SK-MEL-5 (cell line): Measurements from ENCODE around the gene ITPR2. TPM values are rescaled to one million over a fixed set of nuclear protein-coding genes. Genes with fewer than 3 reads are reported as not detected.
"Not testable (repeated sequence)": the region's sequence is repeated elsewhere in the genome, so short reads cannot be mapped to it uniquely, and the experiment has no call there.

Source experiments
- DNase-seq: peaks from one replicate; pipeline ENCODE4 v3.0.0-alpha.2; 2016; ENCODE audit warnings: low read depth, low spot score
- in situ Hi-C: cut with HindIII; loops from 2 replicates; pipeline ENCODE4 v1.10.0; 2016; ENCODE audit warnings: low sequenced_read_pairs, high pct_unique_total_duplicates, low pct_unique_long_range_greater_than_20kb
- total RNA-seq: library from RNA; depleted of rRNA; stranded (reverse); fragments of >200 nt; shearing (Covaris generic); gene quantifications from 2 replicates; pipeline ENCODE4 v1.2.3, GENCODE V29; 2014

The ITPR2 gene
- total RNA-seq, 1 experiment from 2014 or later = 21.3 TPM

DNA sequence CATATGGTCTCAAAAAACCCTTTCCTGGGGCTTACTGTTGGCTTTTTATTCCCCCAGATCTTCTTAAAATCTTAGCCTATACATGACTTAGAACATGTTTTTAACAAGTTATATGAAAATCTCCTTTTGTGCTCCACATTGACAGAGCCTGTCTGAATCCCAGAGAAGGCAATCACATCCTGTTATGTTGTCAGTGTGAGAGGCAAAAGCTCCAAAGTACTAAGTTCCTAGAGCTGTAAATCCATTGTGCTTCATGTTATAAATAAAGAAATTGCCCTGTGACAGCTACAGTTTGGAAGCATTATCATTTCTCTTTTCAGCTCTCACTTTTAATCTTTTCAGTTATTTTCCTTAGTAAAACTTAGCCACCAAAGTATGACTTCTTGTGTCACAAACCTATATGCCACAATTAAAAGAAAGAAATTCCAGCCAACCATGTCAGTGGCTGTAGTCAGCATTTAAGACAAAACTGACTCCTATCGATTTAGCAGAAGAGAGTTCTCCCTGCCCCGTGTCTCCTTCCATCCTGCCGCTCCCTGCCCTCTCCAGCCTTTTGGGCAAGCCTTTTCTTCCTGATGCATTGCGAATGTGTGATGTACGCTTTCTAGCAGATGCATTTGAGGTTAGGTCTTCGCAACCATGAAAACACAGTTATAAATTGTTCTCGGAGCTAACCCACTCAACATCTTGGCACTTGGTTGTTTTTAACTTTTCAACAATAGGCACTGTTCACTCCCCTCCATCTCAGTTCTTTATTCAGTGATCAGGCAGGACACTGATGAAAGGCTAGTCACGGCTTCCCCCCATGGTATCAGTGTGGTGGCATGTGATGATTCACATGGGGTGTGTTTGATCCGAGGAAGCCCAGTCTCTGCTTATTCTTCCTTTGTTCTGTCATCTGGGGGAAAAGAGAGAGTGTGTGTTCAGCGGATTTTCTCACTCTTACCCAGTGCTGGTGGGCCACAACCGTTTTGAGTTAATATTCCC lies 494.1 kb downstream of the ITPR2 start:
- DNase-seq = peak; percentile 97
- in situ Hi-C loops = no loop called here

DNA sequence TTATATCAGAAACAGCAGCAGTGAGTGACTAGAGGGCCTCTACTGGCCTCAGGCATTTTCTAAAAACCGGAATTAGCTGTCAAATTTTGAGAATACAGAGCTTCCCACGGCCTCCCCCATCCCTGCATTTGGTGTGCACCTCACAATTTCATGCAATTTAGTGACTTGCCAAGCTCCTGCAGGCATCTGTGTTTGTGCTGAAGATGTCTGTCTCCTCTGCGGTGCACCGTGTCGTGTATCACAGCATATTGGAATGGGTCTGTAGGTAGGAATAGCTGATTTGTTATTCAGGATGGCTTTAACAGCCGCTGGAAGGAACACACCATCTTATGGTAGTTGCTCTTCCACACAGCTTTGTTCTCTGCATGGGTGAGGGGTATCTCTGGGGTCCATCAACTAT lies 497.3 kb downstream of the ITPR2 start:
- DNase-seq = no peak
- in situ Hi-C loops = no loop called here

DNA sequence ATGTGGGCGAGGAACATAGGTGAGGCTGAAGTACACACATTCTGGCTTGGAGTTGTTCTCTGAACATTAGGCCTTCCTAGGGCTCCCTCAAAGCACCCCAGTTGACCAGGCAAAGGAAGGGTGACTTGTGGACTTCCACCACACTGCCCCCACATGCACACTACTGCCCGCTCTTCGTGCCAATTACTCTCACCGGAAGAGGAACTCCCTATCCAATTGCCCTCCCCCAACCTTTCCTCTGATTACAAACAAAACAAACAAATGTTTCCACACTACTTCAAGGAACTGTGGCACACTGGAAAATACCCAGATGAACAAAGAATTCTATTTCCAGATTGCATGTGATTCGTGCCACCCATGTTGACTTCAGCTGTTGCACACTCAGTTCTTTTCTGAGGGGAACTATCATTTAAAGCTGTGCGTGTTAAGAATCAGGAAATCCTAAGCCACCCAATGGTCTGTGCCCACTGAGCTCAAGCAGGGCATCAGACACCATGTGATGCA lies 498.3 kb downstream of the ITPR2 start:
- in situ Hi-C loops = no loop called here

DNA sequence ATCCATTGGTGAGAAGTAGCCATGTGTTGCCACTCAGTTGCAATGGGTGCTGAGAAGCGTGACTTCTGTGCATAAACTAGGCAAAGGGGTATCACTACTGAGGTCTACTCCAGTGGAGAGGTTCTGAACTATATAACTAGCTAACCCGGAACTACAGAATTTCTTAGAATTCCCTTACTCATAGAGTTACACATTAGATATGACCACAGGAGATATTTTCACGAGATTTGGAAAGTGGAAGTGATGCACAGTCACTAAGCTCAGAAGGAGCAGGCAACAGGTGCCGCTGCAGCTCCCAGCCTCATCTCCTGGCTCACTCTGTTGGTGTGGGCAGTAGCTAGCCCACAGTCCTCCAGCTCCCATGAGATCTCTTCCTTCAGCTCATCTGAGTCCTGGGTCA lies 501.0 kb downstream of the ITPR2 start:
- DNase-seq = no peak
- in situ Hi-C loops = no loop called here

More for the DNA sequence above, 498.3 kb downstream of the ITPR2 start:
- DNase-seq = no peak

DNA sequence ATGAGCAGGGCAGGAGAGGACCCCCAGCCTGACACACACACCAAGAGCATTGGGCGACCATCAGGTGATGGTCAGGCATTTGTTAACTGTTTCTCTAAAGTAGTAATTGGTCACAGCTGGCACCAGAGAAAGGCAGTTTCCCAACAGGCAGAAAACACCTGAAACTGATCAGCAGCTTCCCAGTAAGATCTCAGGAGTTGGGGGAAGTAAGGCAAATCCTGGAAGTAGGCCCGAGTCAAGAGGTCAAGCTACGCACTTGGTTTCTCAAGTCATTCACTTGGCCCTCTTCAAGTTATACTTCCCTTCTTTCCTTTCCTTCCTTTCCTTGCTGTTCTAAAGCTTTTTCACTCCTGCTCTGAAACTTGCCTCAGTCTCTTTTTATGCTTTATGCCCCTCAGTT lies 501.9 kb downstream of the ITPR2 start:
- in situ Hi-C loops = no loop called here
- DNase-seq = no peak

DNA sequence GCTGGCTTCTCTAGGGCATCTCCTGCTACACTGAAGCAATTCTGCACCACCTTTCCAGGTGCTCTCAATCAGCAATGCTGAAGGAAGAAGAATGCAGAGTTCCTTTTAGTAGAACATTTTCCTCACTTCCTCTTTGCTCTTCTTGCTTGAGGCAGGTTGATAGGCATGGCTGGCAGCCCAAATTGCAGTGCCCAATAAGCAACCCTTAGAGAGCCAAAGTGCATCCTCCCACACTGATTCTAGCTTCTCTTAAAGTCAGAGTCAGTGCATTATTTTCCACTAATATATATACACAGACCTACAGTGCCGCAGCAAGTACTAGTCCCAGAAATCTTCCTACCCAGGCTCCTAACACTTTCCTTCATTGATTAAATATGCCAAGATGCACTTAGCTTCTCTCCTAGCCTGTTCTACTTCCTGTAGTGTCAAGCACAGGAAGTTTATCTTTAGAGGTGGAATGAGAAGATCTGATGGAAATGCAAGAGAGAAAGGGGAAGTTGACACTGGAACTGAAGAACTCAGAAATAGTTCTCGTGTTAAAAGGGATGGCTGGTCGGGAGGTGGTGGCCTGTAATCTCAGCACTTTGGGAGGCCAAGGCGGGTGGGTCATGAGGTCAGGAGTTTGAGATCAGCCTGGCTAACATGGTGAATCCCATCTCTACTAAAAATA lies 504.9 kb downstream of the ITPR2 start:
- in situ Hi-C loops = no loop called here
- DNase-seq = no peak

DNA sequence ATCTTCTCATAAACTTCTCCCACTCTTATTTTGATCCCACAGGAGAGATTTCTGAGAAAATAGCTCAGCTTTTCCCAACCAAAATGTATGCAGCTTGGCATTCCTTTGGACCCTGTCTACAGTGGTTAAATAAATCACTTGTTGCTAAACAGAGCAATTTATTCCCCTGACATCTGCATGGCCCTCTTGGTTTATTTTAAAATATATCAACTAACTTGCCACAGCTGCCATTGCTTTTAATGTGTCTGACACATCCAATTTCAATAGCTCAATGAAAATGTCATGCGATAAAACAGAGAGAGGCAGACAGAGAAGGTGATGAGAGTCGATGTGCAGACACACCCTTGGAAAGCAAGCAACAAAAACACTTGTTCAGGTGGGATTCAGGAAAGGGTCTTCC lies 509.3 kb downstream of the ITPR2 start:
- in situ Hi-C loops = no loop called here
- DNase-seq = no peak

DNA sequence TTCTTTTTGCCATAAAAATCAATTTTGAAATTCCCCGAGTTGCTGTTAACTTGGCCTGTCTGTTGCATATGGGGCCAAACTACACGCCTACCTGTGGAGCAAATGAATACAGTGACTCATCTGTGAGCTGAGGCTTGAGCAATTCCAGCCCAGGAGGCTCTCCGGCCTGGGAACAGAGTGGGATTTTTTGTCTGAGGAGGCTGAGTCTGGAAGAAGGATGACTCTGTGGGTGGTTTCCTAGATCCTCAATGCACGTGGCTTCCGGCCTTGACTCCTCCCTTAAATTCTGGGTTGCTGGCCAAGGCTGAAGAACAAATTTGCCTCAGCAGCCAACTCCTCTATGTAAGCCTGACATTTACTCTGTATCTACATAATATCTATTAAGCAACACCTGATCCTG lies 513.5 kb downstream of the ITPR2 start:
- peak; percentile 71 for DNase-seq
- in situ Hi-C loops = no loop called here

DNA sequence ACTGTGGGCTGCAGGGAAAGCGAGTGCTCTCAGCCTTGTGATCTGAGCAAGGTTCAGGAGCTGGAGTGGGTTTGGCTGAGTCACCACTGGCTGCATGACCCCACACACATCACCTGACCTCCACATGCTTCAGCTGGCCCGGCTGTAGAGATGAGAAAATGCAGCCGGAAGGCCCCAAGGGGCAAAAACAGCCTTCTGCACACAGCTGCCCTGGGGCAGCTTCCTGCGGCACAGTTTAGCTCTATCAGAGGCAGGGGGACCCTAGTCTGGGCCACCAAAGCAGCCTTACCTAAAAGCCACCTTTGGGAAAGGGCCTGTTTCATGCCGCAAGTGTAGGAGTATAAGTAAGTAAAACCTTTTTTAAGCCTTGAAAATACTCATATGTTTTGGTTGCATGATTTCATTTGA lies 514.3 kb downstream of the ITPR2 start:
- peak; percentile 93 for DNase-seq
- in situ Hi-C loops = no loop called here

DNA sequence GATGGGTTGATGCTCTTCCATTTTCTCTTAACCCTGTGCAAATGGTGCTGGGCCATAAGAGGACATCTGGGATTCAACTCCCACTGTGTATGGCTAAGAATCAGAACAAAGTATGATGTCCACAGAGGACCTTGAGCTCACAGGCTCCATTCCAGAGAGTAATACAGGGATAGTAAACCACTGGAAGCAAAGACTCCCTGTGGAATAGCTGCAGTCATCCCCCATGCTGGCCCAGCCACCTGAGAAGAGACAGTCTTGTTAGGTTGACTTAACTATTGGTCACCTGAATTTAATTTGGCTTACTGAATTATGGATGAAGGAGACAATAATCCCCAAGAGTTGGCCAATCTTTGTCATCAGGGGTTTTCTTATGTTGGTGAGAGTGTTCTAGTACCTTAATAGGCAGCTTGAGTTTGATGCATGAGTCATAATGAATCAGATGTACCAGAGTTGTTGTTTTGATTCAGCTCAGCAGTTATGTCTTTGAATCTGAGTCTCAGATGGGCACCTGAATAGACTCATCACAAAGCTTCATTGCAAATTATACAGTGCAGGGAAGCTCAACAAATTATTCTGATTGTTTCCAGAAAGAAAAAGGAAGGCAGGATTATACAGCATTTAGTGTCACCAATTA lies 514.9 kb downstream of the ITPR2 start:
- in situ Hi-C loops = no loop called here
- DNase-seq = no peak

DNA sequence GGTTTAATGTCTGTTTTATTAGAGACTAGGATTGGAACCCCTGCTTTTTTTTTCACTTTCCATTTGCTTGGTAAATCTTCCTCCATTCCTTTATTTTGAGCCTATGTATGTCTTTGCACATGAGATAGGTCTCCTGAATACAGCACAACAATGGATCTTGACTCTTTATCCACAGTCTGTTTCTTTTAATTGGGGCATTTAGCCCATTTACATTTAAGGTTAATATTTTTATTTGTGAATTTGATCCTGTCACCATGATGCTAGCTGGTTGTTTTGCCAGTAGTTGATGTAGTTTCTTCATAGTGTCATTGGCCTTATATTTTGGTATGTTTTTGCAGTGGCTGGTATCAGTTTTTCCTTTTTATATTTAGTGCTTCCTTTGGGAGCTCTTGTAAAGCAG lies 518.9 kb downstream of the ITPR2 start:
- DNase-seq, in situ Hi-C loops: not testable (repeated sequence)

DNA sequence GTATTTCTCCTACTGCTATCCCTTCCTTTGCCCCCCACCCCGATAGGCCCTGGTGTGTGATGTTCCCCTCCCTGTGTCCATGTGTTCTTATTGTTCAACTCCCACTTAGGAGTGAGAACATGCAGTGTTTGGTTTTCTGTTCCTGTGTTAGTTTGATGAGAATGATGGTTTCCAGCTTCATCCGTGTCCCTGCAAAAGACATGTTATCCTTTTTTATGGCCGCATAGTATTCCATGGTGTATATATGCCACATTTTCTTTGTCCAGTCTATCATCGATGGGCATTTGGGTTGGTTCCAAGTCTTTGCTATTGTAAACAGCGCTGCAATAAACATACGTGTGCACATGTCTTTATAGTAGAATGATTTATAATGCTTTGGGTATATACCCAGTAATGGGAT lies 522.5 kb downstream of the ITPR2 start:
- DNase-seq, in situ Hi-C loops: not testable (repeated sequence)

DNA sequence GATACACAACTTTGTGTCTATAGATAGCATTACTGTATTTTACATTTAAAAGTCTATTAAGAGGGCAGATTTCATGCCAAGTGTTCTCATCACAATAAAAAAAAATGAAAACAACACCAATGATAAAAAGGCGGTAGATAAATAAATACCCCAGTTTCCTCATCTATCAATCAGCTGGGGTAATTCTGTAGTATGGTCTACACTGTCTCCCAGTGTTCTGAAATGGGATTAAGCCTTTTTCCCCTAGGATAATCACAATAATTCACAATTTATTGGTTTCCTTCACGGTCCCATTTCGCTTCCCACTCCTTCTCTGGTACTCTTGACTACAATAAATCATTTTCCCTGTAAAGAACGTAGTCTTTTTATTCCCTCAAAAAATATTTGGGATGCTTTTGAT lies 523.4 kb downstream of the ITPR2 start:
- DNase-seq = no peak
- in situ Hi-C loops = no loop called here

DNA sequence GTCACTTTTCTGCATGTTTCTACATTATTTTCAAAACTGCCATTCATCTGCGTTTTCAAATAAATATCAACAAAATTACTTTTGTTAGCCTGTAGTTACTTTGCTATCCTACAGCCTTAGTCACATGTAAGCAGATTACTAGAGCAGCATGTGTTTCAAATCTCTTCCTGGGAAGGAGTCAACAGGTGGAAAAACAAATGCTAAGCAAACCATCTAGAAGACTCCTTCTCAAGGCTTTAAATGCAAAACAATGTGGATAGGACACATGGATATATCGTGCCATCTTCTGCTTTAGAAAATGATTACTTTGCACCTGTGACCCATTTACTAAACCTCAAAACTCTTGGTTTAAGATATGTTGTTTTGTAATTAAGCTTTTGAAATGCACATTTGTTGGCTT lies 528.7 kb downstream of the ITPR2 start:
- in situ Hi-C loops = no loop called here
- no peak for DNase-seq

DNA sequence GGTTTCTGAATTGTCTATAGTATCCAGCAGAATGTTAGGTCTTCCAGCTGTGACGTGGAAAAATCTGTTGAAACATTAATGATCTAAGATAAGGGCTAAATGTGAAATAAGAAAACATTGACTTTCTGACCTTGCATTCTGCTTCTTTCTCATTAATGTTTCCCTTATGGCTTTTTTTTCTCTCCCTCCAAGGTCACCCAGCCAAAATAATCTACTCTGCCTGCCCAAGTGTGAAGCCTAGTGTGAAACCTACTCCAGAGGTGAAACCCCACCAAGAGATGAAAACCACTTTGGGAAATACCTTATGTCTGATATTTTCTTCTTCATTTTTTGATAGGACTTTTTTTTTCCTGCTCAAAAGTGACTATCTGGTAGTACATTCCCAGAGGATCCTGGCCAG lies 529.6 kb downstream of the ITPR2 start:
- in situ Hi-C loops = no loop called here
- no peak for DNase-seq

DNA sequence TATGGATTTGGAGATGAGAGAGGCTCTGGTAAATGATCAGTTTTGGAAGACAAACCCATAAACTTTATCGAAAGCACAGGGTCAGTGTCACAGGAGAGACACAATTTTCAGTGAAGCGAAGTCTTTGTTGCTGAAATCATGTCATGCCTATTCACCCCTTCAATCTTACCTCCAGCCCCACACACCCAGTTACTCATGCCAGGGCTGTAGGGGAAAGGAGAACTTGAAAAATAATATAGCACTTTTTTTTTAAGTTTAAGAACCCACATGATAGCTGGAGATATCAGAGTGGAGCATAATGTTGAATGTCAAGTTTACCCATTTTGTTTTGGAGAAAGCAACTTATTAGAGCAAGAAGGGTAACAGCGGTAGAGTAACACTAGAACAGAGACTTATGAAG lies 530.2 kb downstream of the ITPR2 start:
- DNase-seq = no peak
- in situ Hi-C loops = no loop called here

DNA sequence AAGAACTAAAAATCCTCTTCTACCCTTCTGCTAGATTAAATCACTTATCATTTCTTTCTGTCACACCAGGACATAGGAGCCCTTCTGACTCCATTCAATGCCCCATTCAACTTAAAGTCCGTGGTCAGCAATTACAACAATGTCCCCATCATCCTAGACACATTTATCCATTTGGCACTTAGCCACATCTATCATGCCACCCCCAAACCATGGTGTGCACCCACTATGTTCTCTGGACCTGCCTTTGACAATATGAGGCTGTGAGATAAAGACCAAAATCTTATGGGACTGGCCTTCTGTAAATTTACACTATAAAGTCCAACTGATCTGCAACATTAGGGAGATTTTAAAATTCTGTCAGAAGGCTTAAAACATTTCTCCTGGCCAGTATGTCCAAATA lies 533.2 kb downstream of the ITPR2 start:
- DNase-seq = no peak
- in situ Hi-C loops = no loop called here
